ENCODE results near the gene PDE1C. TPM values are rescaled to one million over a fixed set of nuclear protein-coding genes. Genes with fewer than 3 reads are reported as not detected.
A peak's percentile ranks its signal among the peaks of the same experiment; 100 is the strongest.

PDE1C gene
- total RNA-seq, 1 experiment from 2014 or later, result 2.4 TPM

DNA sequence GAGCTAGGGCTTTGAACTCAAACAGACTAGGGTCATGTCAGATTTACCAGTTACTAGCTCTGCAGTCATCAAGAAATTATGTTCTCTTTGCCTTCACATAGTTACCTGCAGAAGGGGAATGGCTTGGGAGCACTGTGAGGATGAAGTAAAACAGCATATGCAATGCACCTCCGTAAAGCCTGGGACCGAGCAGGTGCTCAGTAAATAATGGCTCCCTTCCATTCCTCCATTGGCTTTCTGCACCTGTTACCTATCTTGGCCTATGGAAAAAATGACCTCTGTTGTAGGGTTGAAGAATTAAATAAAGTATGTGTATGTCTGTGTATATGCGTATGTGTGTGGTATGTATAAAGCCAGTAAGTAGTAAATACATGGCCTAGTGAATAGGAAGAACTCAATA, 78.8 kb downstream of the PDE1C start:
- no peak for DNase-seq (ENCODE audit: low spot score)

DNA sequence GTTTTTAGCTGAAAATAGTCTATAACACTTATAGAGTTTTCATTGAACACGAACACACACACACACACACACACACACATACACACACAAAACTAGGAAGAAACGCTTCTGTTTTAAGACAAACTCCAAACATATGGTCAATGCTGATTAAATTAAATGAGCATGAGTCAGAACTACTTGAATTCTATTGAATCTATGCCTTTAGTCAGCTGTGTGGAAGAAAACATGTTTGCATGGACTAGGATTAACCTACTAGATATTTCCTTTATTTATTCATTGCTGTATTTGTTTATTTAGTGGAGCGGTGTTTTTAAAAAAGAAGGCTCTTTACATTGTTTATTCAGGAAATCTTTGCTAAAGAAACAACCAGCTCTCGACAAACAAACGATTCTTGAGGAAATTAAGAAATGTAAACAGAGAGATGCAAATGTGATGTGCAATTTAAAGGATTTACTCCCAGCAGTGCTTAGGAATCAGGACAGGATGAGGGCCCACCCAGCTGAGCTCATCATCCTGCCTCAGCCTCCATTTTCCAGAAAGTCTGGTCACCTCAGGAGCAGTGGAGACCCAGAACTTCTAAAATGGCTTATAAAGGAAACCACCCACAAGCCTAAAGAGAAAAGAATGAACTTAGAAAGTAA, 83.2 kb downstream of the PDE1C start:
- DNase-seq (ENCODE audit: low spot score), result peak; percentile 47

DNA sequence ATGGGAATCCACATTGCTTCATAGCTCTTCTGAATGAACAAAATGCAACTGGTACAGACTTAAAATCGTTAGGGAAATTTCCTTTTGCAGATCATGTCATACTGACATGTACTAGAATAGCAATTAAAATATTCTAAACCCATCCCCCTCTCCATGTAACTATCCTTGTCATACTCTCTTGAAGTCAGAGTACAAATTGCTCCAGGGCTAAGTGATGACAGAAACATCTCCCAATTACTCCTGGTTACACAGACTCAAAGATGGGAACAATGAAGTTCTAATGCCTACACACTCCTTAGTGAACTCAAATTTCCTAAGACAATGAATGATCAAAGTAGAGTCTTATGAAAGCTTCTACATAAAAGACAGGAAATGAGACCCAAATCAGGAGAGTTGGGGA, 87.2 kb downstream of the PDE1C start:
- DNase-seq (ENCODE audit: low spot score), result no peak

DNA sequence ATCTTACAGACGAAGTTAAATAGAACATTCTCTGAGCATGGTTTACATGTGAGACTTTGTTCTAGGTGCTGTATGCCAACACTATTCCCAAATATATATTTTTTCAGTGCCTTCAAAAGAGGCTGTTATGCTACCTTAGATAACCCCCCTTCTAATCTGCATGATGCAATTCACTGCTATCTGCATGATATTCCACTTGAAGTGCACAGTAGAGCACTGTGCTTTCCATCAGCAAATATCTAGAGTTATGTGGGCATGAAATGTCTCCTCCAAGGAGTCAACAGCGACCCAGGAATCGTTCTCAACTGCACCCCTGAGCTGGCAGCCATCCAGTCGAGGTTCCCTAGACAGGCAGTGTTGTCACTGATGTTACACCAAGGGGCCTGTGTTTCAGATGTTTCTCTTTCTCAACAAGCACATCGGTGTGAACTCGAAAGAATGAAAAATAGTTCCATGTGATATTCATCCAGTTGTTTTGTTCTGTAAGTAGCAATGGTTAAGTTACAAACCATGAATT, 88.3 kb downstream of the PDE1C start:
- DNase-seq (ENCODE audit: low spot score), result no peak

DNA sequence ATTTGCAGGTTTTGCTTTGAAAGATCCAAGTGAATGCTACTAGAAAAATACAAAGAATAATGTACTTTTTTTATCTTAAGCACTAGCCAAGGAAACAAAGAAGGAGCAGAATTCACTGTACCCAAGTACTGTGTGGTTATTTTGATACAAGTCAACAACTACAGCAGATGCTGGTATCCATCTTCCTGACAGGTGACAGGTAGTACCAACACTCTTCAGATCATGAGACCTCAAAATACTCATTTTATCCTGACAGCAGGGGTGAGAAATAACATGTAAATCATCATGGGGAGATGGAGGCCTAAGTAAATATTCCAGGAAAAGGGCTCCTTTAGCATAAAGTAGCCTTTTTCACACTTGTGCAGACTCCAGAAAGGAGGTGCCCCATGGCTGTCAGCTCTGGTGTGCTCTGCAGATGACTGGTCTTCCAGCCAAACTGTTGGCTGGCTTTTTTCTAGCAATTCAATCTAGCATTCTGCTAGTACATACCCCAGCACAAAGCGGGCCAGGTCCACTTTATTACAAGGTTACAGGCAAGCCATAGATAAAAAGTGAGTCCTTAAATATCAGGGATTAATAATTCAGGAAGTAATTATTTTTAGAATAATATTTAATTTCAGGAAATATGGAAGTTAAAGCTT, 90.4 kb downstream of the PDE1C start:
- DNase-seq (ENCODE audit: low spot score), result no peak

DNA sequence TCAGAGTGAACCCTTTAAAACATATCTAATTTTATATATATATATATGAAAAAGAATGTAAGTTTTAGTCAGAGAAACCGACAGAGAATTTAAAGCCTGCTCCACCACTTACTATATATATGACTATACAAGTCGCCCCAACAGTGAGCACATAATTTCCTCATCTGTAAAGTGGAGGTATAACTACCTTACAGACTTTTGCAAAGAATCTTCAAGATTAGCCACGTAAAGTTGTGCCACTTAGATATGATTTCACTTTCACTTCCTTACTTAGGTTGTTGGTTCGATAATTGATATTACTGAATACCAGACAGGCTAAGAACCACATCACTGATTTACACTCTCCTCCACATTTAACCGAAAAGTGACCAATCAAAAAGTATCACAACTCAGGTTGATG, 94.7 kb downstream of the PDE1C start:
- DNase-seq (ENCODE audit: low spot score), result no peak

DNA sequence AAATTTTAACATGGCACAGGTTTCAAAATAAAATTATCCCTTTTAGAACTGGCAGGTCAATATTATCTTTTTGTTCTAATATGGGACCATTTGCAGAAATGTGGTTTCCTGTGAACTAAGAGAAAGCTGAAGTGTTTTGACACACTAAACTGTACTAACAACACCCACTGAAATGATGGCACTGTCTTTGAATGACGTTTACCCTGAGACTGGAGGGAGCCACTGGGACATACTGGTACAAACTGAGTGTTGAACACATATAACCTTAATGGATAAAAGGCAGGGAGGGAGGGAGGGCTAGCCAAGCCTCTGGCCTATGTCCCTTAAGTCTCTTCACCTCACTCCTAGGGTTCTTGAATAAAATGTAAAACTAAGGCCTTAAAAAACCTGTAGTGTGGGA, 95.9 kb downstream of the PDE1C start:
- DNase-seq (ENCODE audit: low spot score), result no peak

DNA sequence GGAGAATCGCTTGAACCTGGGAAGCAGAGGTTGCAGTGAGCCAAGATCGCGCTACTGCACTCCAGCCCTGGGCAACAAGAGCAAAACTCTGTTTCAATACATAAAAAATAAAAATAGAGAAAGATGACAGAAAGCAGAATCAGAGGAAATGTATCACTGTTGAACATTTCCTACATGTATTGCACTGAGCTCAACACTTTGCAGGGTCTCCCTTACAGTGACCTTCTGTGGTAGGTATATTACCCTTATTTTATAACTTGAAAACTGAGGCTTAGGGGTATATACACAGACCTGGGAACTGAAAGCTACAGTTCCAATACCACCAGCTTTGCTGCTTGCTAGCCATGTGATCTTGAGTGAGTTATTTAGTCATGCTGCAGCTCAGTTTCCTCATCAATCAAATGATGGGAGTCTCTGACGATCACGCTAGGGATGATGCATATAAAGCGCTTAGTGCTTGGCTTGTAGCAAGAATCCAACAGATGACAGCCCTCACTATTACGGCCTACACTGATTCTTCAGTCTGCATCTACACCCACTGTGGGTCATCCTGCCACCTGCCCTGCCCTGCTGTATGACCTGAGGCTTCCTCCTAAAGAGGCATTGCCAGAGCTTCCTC, 99.0 kb downstream of the PDE1C start:
- DNase-seq (ENCODE audit: low spot score), result no peak

DNA sequence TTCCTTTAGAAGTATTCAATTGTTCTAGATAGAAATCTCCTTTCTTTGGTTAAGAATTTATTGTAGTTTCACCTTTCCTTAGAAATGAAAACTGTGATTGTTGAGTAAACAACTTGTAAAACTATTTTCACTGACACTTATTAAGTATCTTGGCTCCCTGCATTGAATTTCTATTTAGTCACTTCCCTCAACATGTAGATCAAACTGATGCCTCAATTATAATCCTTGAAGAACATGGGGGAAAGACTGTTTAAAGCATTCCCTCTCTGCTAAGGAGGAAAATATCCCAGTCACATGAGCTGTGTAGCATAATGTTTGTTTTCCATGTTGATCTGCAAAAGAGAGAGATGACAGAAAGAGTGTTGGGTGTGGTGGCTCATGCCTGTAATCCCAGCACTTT, 99.7 kb downstream of the PDE1C start:
- DNase-seq (ENCODE audit: low spot score), result no peak

DNA sequence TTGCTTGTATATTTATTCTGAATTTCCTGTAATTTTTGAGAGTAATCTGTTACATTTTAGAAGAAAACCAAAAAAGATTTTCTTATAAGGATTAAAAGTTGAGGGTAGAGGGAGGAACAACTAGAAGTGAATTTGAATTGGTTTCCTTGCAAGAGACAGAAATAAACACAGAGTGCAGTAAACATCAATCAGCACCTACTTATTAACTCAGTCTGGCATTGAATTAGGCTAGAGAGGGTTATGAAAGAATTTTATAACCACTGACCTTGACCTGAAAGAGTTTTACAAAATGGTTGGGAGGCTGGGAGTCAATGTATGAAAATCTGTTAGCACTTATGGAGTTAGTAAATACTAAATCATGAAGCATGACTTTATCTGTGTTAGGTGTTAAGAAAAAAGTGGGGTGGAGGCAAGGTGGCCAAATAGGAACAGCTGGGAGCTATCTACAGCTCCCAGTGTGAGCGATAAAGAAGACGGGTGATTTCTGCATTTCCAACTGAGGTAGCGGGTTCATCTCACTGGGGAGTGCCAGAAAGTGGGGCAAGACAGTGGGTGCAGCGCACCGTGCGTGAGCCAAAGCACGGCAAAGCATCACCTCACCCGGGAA, 106.5 kb downstream of the PDE1C start:
- DNase-seq (ENCODE audit: low spot score), result no peak

DNA sequence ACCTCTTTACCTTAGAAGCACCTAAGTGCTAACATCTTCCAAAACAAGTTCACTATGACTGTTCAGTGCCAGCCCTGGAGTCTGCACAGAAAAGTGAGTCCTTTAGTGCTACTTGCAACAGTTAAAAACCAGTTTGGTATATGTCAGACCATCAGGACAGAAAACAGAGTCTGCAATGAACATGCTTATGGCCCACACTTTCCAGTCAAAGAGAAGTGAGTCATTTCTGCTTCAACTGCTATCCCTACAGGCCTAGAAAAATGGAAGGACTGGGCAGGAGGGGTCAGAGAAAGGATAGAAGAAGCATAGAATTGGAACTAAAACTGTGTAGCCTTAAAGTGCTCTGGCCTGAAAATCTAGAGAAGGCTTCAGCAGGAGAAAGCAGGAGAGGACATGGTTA, 108.0 kb downstream of the PDE1C start:
- no peak for DNase-seq (ENCODE audit: low spot score)

DNA sequence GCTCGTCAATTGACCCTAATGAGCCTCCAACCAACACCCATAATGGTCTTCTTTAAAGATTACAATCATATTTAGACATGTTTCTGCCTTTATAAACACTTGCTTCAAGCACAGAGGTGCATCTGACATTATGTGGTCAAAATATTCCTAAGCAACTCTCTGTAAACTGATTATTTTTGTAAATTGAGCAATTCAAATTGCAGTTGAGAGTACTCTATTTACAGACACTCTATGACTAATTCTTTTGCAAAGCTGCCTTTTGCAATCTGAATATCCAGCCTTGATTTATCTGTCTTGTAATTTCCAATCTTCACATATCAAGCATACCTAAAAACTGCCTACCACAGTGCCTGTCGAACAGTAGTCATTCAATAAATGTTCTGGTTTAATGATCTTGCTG, 112.0 kb downstream of the PDE1C start:
- DNase-seq (ENCODE audit: low spot score), result no peak

DNA sequence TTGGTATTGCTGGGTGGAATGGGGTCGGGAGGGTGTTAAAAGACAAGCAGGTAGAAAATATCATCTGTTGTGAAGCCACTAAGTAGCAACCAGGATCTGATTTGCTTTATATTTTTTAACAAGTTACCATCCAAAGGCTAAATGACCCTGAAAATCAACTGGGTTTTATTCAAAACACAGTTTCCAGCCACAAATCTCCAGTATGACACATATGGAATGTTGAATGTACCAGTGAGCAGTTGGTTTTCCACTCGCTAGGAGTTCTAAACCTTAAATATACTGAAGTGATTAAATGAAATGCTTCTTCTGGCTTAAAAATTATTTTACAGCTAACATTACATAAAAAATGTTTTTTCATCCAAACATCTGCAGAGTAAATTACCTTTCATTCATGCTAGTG, 112.5 kb downstream of the PDE1C start:
- no peak for DNase-seq (ENCODE audit: low spot score)

DNA sequence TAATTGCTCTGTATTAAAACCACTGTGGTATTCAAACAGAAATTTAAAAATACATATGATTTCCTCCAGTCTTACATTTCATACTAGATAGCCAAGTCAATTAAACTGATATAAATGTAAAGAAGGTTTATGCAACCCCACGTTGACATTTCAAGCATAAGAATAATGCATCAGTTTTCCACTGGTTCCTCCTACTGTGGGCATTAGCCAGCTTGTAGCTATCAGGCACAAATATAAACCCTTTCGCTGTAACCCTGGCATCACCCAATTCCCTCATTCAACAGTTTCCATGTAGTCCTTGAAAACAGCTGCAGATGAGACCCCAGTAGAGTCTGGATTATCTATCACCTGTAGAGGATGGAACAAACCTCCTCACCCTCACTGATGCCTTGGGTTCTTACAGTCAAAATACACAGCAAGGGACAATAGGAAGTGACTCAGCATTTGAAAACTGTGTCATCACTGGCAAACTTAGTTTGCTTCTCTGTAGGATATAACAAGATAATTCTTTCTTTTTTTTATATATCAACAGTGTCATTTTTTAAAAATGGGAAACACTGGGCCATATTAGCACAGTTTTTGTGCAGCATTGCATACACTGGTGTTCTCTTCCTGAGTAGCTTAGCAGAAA, 113.0 kb downstream of the PDE1C start:
- peak; percentile 54 for DNase-seq (ENCODE audit: low spot score)

DNA sequence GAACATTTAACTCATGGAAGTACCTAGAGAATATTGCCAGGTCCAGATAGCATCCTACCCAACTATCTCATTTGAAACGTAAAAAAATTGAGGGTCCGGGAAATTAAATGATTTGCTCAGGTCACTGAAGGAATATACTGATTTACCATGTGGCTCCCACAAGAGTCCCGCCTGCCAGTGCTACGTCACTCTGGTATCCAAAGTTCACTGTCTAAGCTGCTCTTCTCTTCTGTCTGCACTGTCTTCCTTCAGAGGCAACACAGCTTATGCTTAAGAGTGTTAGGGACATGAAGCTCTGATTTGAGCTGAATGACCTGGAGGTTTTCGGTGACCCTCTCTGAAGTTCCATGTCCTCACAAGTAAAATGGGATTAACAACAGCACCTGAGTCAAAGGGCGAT, 114.6 kb downstream of the PDE1C start:
- no peak for DNase-seq (ENCODE audit: low spot score)

DNA sequence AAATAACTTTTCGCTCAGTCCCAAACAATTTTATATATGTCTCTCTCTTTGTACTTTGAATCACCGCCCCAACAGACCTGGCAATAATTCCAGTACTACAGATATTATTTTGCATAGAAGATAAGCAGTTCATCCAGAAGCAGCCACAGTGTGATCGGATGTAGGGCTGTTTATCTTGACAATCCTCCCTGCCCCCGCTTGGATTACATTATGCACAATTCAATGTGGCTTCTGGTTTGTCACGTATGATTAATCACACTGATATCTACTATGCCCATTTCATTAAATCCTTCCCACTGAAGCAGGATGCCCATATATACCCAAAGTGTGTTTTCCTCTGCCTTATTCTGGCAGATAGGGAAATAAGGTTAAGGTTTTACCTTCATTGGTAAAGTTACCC, 115.2 kb downstream of the PDE1C start:
- DNase-seq (ENCODE audit: low spot score), result no peak

DNA sequence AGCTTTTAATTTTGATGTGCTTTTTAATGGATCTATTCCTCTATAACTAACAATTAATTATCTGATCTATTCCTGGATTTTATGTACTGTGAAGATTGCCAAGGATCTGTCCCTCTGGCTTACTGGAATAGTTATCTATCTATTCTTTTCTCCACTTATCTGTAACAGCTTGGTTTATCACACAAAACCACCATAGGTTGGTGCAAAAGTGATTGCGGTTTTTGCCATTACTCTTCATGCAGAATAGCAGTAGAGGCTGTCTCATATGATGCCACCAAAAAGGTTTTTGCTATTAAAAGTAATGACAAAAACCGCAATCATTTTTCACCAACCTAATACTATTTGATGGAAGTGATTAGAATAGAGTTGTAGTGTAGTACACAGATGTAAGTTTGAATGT, 115.7 kb downstream of the PDE1C start:
- DNase-seq (ENCODE audit: low spot score), result no peak

DNA sequence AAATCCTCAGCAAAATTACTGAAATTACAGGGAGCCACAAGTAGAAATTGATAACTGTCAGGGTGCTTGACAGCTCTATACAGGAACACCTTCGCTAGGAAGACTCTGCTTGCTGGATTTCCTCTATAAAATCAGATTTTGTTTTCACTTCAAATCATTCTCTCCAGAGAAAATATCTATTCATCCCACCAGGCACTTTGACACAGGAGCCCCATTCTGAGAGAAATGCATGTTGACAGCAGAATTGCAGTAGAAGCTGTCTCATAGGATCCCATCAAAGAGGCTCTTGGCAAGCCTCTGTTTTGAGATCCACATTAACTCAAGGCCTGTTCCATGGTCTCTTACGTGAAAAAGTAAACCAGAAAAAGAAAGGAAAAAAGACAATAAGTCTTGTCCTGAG, 116.8 kb downstream of the PDE1C start:
- DNase-seq (ENCODE audit: low spot score), result no peak

DNA sequence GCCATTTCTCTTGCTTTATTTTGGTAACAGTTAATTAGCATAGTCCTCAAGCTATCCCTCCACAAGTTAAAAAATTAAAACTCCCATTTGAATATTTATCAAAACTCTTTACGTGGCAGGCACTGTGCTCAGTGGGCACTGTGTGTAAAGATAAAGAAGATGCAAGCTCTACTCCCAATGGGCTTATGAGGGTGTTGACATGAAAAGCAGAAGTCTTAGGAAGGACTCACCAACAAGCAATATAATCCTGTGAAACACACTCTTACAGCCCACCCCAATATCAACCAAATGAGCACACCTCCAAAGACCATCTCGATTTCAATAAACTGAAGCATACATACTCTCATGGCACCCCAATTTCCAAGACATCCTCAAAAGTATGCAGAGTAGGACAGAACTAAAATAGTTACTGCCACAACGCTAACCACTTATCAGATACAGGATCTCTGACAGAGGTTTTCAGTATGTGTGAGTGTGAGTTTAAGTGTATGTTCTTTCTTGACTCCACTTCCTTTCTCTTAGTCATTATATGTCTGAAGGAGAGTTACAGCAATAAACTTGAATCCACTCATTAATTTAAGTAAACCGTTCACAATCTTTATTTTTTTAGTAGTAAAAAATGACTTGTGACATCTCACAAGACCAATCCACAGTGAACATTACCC, 120.0 kb downstream of the PDE1C start:
- no peak for DNase-seq (ENCODE audit: low spot score)

DNA sequence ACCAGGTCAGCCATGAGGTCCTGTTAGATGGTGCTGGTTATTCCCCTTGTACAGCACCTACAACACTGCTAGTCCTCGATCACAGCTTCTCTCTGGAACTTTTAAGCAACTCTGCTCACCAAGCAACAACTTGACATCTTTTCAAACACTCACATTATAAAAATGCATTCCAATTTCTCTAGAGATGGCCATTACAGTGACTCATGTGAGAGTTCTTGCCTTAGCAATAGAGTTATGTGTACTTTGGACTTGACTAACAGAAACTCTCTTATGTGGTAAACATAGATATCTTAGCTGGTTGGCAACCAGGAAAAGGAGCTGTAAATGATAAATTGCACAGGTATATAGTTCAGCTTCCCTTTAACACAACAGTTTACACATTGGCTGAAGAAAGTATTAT, 122.2 kb downstream of the PDE1C start:
- DNase-seq (ENCODE audit: low spot score), result no peak

DNA sequence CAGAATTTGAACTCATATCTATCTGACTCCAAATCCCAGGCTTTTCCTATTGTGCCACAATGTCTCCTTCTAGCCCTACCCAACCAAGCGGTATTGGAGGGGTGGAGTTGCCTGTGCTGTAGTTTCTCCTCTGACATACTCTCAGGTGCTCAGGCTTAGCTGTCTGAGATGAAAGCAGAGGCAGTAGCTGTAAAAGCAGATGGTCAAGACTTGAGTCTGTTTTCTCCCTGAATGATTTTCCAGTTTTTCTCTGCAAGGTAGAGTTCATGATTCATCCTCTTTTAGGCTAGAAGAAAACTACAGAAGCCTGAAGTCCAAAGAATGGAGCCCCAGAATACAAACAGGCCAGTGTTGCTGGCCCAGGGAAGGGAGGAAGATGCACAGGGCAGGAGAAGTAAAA, 130.0 kb downstream of the PDE1C start:
- no peak for DNase-seq (ENCODE audit: low spot score)

DNA sequence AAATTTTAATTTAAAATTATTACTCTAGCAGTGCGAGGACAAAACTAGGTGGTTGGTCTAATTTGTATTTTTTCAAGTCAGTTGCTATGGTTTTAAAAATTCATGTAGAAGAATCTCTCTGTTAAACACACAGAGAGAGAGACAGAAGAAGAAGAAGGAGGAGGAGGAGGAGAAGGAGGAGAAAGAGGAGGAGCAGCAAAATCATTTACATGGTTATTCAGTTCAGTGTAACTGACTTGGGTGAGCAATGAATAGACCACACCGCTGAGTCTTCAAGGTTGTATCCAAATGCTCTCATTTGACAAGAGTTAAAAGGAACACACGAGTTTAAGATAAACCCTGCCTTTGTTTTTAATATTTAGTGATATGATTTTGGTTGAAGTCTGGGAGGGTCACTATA, 131.1 kb downstream of the PDE1C start:
- no peak for DNase-seq (ENCODE audit: low spot score)

Measured in H4 (cell line).